IMR-90 (cell line): ENCODE results near the gene MAP1LC3B. TPM values are rescaled to one million over a fixed set of nuclear protein-coding genes. Genes with fewer than 3 reads are reported as not detected.
A peak's percentile ranks its signal among the peaks of the same experiment; 100 is the strongest.

Experiments used
- ATAC-seq: fragments of 200-7000 bp; cut with Tn5 transposase; 2 replicates; pipeline ENCODE4 v1.9.1; 2020; ENCODE audit warnings: low read depth, mild to moderate bottlenecking, moderate library complexity
- BruUV-seq: library from RNA; stranded (reverse); fragments of 400-500 nt; replicated peaks from 2 replicates; lab custom pipeline; 2021; lab: Mats Ljungman, UMichigan
- CTCF ChIA-PET: fragments of 300-600 bp; formaldehyde crosslinking; extraction: SDS; loops from one replicate; lab custom pipeline; 2021; ENCODE audit warnings: antibody characterized with exemption; lab: Yijun Ruan, JAX
- POLR2A ChIA-PET: fragments of 300-600 bp; sonication (Branson Sonifier 250); formaldehyde crosslinking; loops from one replicate; lab custom pipeline; 2022; ENCODE audit warnings: antibody characterized with exemption; ENCODE audit not compliant: unreplicated experiment; lab: Charles Lee
- DNase-seq: peaks from one replicate; pipeline ENCODE4 v3.0.0; 2013
- H2AFZ ChIP-seq: replicated peaks from 2 replicates; pipeline ENCODE3; 2013; ENCODE audit warnings: low read length, mild to moderate bottlenecking; ENCODE audit not compliant: poor library complexity
- H2AK5ac ChIP-seq: 2 replicates; pipeline ENCODE4 v1.6.1; 2013; ENCODE audit warnings: low read depth, low read length, inconsistent platforms
- H2AK9ac ChIP-seq: replicated peaks from 2 replicates; pipeline ENCODE3; 2013; ENCODE audit warnings: mild to moderate bottlenecking, low read depth, low read length, moderate library complexity; ENCODE audit not compliant: poor library complexity
- H2BK120ac ChIP-seq: 2 replicates; pipeline ENCODE4 v1.6.1; 2013; ENCODE audit warnings: low read depth, low read length, inconsistent platforms
- H2BK15ac ChIP-seq: 3 replicates; pipeline ENCODE4 v1.6.1; 2013; ENCODE audit warnings: low read depth, low read length, inconsistent platforms
- H2BK20ac ChIP-seq: 2 replicates; pipeline ENCODE4 v1.6.1; 2013; ENCODE audit warnings: low read depth, mild to moderate bottlenecking, inconsistent platforms, low read length, moderate library complexity
- H2BK5ac ChIP-seq: 2 replicates; pipeline ENCODE4 v1.6.1; 2013; ENCODE audit warnings: mild to moderate bottlenecking, low read depth, low read length, inconsistent platforms; ENCODE audit not compliant: poor library complexity, severe bottlenecking
- H3K14ac ChIP-seq: replicated peaks from 2 replicates; pipeline ENCODE4 v1.6.1; 2013; ENCODE audit warnings: low read depth, low read length, inconsistent platforms
- H3K18ac ChIP-seq: 2 replicates; pipeline ENCODE4 v1.6.1; 2013; ENCODE audit warnings: low read depth, low read length, control low read depth
- H3K23ac ChIP-seq: 2 replicates; pipeline ENCODE4 v1.6.1; 2013; ENCODE audit warnings: low read depth, low read length, inconsistent platforms
- H3K27ac ChIP-seq: 2 replicates; pipeline ENCODE4 v1.5.1; 2013; ENCODE audit warnings: mild to moderate bottlenecking, control low read depth, low read length; ENCODE audit not compliant: insufficient read depth
- H3K27me3 ChIP-seq: 2 replicates; pipeline ENCODE4 v1.6.1; 2013; ENCODE audit warnings: low read length; ENCODE audit not compliant: control insufficient read depth, insufficient read depth
- H3K36me3 ChIP-seq: 2 replicates; pipeline ENCODE4 v1.6.1; 2013; ENCODE audit warnings: low read length, mixed read lengths; ENCODE audit not compliant: control insufficient read depth, insufficient read depth
- H3K4ac ChIP-seq: 2 replicates; pipeline ENCODE4 v1.6.1; 2013; ENCODE audit warnings: low read depth, low read length, inconsistent platforms
- H3K4me1 ChIP-seq: 2 replicates; pipeline ENCODE4 v1.6.1; 2013; ENCODE audit warnings: low read length, mixed read lengths; ENCODE audit not compliant: control insufficient read depth, insufficient read depth
- H3K4me2 ChIP-seq: 2 replicates; pipeline ENCODE4 v1.6.1; 2013; ENCODE audit warnings: low read depth, mild to moderate bottlenecking, control low read depth, low read length, moderate library complexity
- H3K4me3 ChIP-seq: 2 replicates; pipeline ENCODE4 v1.5.1; 2013; ENCODE audit warnings: low read depth, mild to moderate bottlenecking, control low read depth, low read length, moderate library complexity; ENCODE audit not compliant: insufficient read depth
- H3K56ac ChIP-seq: 2 replicates; pipeline ENCODE4 v1.6.1; 2013; ENCODE audit warnings: low read length, inconsistent platforms; ENCODE audit not compliant: insufficient read depth; ENCODE audit errors: extremely low read depth
- H3K79me1 ChIP-seq, 2 experiments: 2 replicates each; pipeline ENCODE4 v1.6.1; 2013; ENCODE audit warnings: low read length in 2 of 2, inconsistent platforms in 1 of 2, low read depth in 1 of 2
- H3K9ac ChIP-seq: 2 replicates; pipeline ENCODE4 v1.6.1; 2013; ENCODE audit warnings: low read depth, low read length, control low read depth
- H3K9me1 ChIP-seq: 2 replicates; pipeline ENCODE4 v1.6.1; 2013; ENCODE audit warnings: low read length, inconsistent platforms; ENCODE audit not compliant: insufficient read depth
- H3K9me3 ChIP-seq: 2 replicates; pipeline ENCODE4 v1.6.1; 2013; ENCODE audit warnings: low read length; ENCODE audit not compliant: control insufficient read depth, insufficient read depth
- H4K20me1 ChIP-seq: 2 replicates; pipeline ENCODE4 v1.6.1; 2013; ENCODE audit warnings: low read length, inconsistent platforms; ENCODE audit not compliant: insufficient read depth
- H4K5ac ChIP-seq: 2 replicates; pipeline ENCODE4 v1.6.1; 2013; ENCODE audit warnings: mild to moderate bottlenecking, low read depth, low read length, control low read depth
- H4K8ac ChIP-seq, 2 experiments: 2 replicates each; pipeline ENCODE4 v1.6.1; 2013; ENCODE audit warnings: low read depth in 2 of 2, low read length in 2 of 2, control low read depth in 1 of 2, inconsistent platforms in 1 of 2
- H4K91ac ChIP-seq: 2 replicates; pipeline ENCODE4 v1.6.1; 2013; ENCODE audit warnings: low read depth, low read length, inconsistent platforms; ENCODE audit not compliant: insufficient read depth
- BHLHE40 ChIP-seq: fragments of 150-350 bp; IDR thresholded peaks from 2 replicates; pipeline ENCODE4 v1.6.1; 2016; ENCODE audit warnings: mild to moderate bottlenecking, low read depth, low read length
- MAZ ChIP-seq: IDR thresholded peaks from 2 replicates; pipeline ENCODE4 v1.6.1; 2012; ENCODE audit warnings: low read depth, mild to moderate bottlenecking, low read length, improper control_type of control experiment, moderate library complexity, borderline replicate concordance
- POLR2A ChIP-seq: IDR thresholded peaks from 2 replicates; pipeline ENCODE4 v1.6.1; 2012; ENCODE audit warnings: mild to moderate bottlenecking, low read depth, low read length
- USF2 ChIP-seq: fragments of 150-350 bp; IDR thresholded peaks from 2 replicates; pipeline ENCODE4 v1.6.1; 2017; ENCODE audit warnings: mild to moderate bottlenecking, antibody characterized with exemption, low read length, low read depth
- WGBS, 2 experiments: methylation state at CpG; one replicate each; pipeline versions ENCODE4 v1.1.5 to v1.1.7; 2013; ENCODE audit warnings: missing lambda C conversion rate in 2 of 2; ENCODE audit not compliant: insufficient read length in 1 of 2; ENCODE audit errors: extremely low coverage in 2 of 2; 5-methylcytosine and 5-hydroxymethylcytosine counted together
- dilution Hi-C: fragments of 300-500 bp; cut with HindIII; formaldehyde crosslinking; loops from one replicate; pipeline ENCODE4 v1.14.3; 2018; ENCODE audit warnings: low sequenced_read_pairs; ENCODE audit not compliant: unreplicated experiment
- in situ Hi-C: fragments of 300-500 bp; cut with MboI; formaldehyde crosslinking; loops from 3 replicates; pipeline ENCODE4 v1.14.3; 2019; ENCODE audit warnings: low sequenced_read_pairs, inconsistent platforms, mixed read lengths
- intact Hi-C: fragments of 100-400 bp; cut with micrococcal nuclease; formaldehyde crosslinking; loops from 2 replicates; pipeline ENCODE4 v1.10.0; 2022
- polyA plus RNA-seq, 3 experiments: library from polyadenylated mRNA; depleted of rRNA; stranded (reverse); fragments of >200 nt; gene quantifications; 2 replicates each; pipeline ENCODE4 v1.2.3, GENCODE V29; 2012; ENCODE audit warnings: low replicate concordance in 1 of 3
- total RNA-seq: library from RNA; depleted of rRNA; stranded (reverse); fragments of >200 nt; gene quantifications from 2 replicates; pipeline ENCODE4 v1.2.3, GENCODE V29; 2012

The MAP1LC3B gene
- total and polyA plus RNA-seq, 2 of the 4 experiments (the other 2 are of a cell fraction), result 23.5 to 57.7 TPM

GRCh38 chr16:87363771-87364455 lies 28.2 kb upstream of the MAP1LC3B start:
- Histone ChIP-seq H2BK20ac (no peak overlapping the region), H2BK120ac (no peak overlapping the region), H3K4me1 (peaks cover 8% of the 10 kb centered on the region), H3K4me3 (no peak overlapping the region), H2AK5ac (peak overlapping the region; percentile 21; the same call in 1 of the 2 replicates), H4K20me1 (peaks cover 55% of the 10 kb centered on the region), H3K23ac (peak overlapping the region; percentile 58; the same call in 1 of the 2 replicates), H4K5ac (peak overlapping the region; percentile 26; the same call in 1 of the 2 replicates), H3K79me1 (peaks cover 23 to 83% of the 10 kb centered on the region in 2 experiments), H2AFZ (peak overlapping the region; percentile 54), H2BK5ac (peak overlapping the region; percentile 6), H3K9me1 (peaks cover 14% of the 10 kb centered on the region; the same call in 1 of the 2 replicates), H3K9me3 (no peaks in the 10 kb centered on the region), H4K91ac (no peak overlapping the region; the same call in 1 of the 2 replicates), H2BK15ac (no peak overlapping the region), H3K4ac (peak overlapping the region; percentile 29; the same call in 1 of the 2 replicates), H3K27me3 (no peaks in the 10 kb centered on the region), H3K27ac (peak overlapping the region; percentile 4; the same call in 1 of the 2 replicates), H4K8ac (peak overlapping the region in 1 of 2 experiments; percentile 31; a peak in 1 of 4 replicates), H2AK9ac (no peak overlapping the region), H3K56ac (no peak overlapping the region), H3K9ac (0 out of 2 replicates have a peak overlapping the region, but pooled peaks have one; percentile 15), H3K14ac (peak overlapping the region; percentile 59; the same call in 1 of the 2 replicates), H3K18ac (no peak overlapping the region; the same call in 1 of the 2 replicates), H3K36me3 (peaks cover 19% of the 10 kb centered on the region), H3K4me2 (peak overlapping the region; percentile 57)
- WGBS, 2 experiments, result 30% methylated on average over 6 of the region's 17 CpGs; no CpG with 5 or more reads in 1 of the 2 experiments
- no TSS peak for BruUV-seq
- POLR2A ChIA-PET, result no interaction called here
- CTCF ChIA-PET, result interaction anchor here (1.0 kb wide), 1 partner anchor 32 kb away, joined by 3 read pairs; no protein-coding TSS in a partner anchor
- dilution Hi-C loops, result no loop called here
- in situ Hi-C loops, result no loop called here
- no peak for TF ChIP-seq BHLHE40
- TF ChIP-seq MAZ, result peak; percentile 76
- no peak for TF ChIP-seq USF2
- TF ChIP-seq POLR2A, result no peak
- ATAC-seq, result peak; percentile 91
- peak; percentile 55 for DNase-seq
- intact Hi-C loops, result no loop called here
